H9 (cell line): ENCODE measurements around the gene HERC3. TPM values are rescaled to one million over a fixed set of nuclear protein-coding genes. Genes with fewer than 3 reads are reported as not detected.

Experiments
- DNase-seq: peaks from one replicate; pipeline ENCODE4 v3.0.0-alpha.2; 2017
- H2AFZ ChIP-seq: one replicate; pipeline ENCODE4 v1.6.1; 2013; ENCODE audit warnings: mild to moderate bottlenecking, low read length, control low read depth, moderate library complexity
- H2AK5ac ChIP-seq: 2 replicates; pipeline ENCODE4 v1.6.1; 2013; ENCODE audit warnings: low read length, control low read depth, mixed read lengths; ENCODE audit not compliant: insufficient read length
- H2BK120ac ChIP-seq: one replicate; pipeline ENCODE4 v1.6.1; 2013; ENCODE audit warnings: low read depth, mild to moderate bottlenecking, low read length, control low read depth, inconsistent platforms; ENCODE audit not compliant: poor library complexity, severe bottlenecking
- H2BK12ac ChIP-seq: 2 replicates; pipeline ENCODE4 v1.6.1; 2013; ENCODE audit warnings: low read length, control low read depth, mixed read lengths, low read depth; ENCODE audit not compliant: insufficient read length
- H2BK15ac ChIP-seq: 2 replicates; pipeline ENCODE4 v1.6.1; 2013; ENCODE audit warnings: low read depth, low read length, control low read depth
- H2BK20ac ChIP-seq: one replicate; pipeline ENCODE4 v1.6.1; 2013; ENCODE audit warnings: low read depth, mild to moderate bottlenecking, low read length, control low read depth, inconsistent platforms; ENCODE audit not compliant: poor library complexity, severe bottlenecking
- H2BK5ac ChIP-seq: 2 replicates; pipeline ENCODE4 v1.6.1; 2013; ENCODE audit warnings: low read length, control low read depth, mixed read lengths; ENCODE audit not compliant: insufficient read length
- H3K14ac ChIP-seq: 2 replicates; pipeline ENCODE4 v1.6.1; 2013; ENCODE audit warnings: low read length, control low read depth; ENCODE audit not compliant: insufficient read depth
- H3K18ac ChIP-seq: 2 replicates; pipeline ENCODE4 v1.6.1; 2013; ENCODE audit warnings: low read depth, mild to moderate bottlenecking, mixed read lengths, low read length, control low read depth; ENCODE audit not compliant: insufficient read length
- H3K23ac ChIP-seq: 2 replicates; pipeline ENCODE4 v1.6.1; 2013; ENCODE audit warnings: low read length, control low read depth, mixed read lengths, low read depth; ENCODE audit not compliant: insufficient read length
- H3K23me2 ChIP-seq: 2 replicates; pipeline ENCODE4 v1.6.1; 2013; ENCODE audit warnings: low read depth, mild to moderate bottlenecking, mixed read lengths, low read length, control low read depth; ENCODE audit not compliant: insufficient read length, poor library complexity, severe bottlenecking
- H3K27ac ChIP-seq: 2 replicates; pipeline ENCODE4 v1.5.1; 2013; ENCODE audit warnings: low read length, control low read depth, mixed read lengths, low read depth; ENCODE audit not compliant: insufficient read length
- H3K27me3 ChIP-seq: 2 replicates; pipeline ENCODE4 v1.6.1; 2013; ENCODE audit warnings: low read length, control low read depth, inconsistent platforms; ENCODE audit not compliant: insufficient read depth
- H3K4ac ChIP-seq: 2 replicates; pipeline ENCODE4 v1.6.1; 2013; ENCODE audit warnings: low read depth, mild to moderate bottlenecking, control low read depth, inconsistent platforms, low read length, moderate library complexity
- H3K4me1 ChIP-seq: 2 replicates; pipeline ENCODE4 v1.6.1; 2013; ENCODE audit warnings: low read length, control low read depth, inconsistent platforms; ENCODE audit not compliant: insufficient read depth
- H3K4me2 ChIP-seq: 2 replicates; pipeline ENCODE4 v1.6.1; 2013; ENCODE audit warnings: low read length, control low read depth, mixed read lengths; ENCODE audit not compliant: insufficient read length, insufficient read depth
- H3K56ac ChIP-seq: 2 replicates; pipeline ENCODE4 v1.6.1; 2013; ENCODE audit warnings: low read depth, mild to moderate bottlenecking, mixed read lengths, low read length, control low read depth; ENCODE audit not compliant: insufficient read length
- H3K79me1 ChIP-seq: 2 replicates; pipeline ENCODE4 v1.6.1; 2013; ENCODE audit warnings: low read depth, mild to moderate bottlenecking, moderate library complexity, low read length, control low read depth, inconsistent platforms; ENCODE audit not compliant: insufficient read depth, poor library complexity, severe bottlenecking
- H3K79me2 ChIP-seq: 2 replicates; pipeline ENCODE4 v1.6.1; 2013; ENCODE audit warnings: low read length, control low read depth, inconsistent platforms; ENCODE audit not compliant: insufficient read depth
- H3K9ac ChIP-seq: 2 replicates; pipeline ENCODE4 v1.6.1; 2013; ENCODE audit warnings: low read length, control low read depth, mixed read lengths; ENCODE audit not compliant: insufficient read length; ENCODE audit errors: extremely low read depth
- H3K9me3 ChIP-seq: one replicate; pipeline ENCODE4 v1.6.1; 2013; ENCODE audit warnings: low read depth, low read length, inconsistent platforms; ENCODE audit not compliant: control insufficient read depth
- H3T11ph ChIP-seq: one replicate; pipeline ENCODE4 v1.6.1; 2013; ENCODE audit warnings: mild to moderate bottlenecking, low read length, control low read depth, inconsistent platforms
- H4K20me1 ChIP-seq: one replicate; pipeline ENCODE4 v1.6.1; 2013; ENCODE audit not compliant: control insufficient read depth, insufficient read length, insufficient read depth
- H4K5ac ChIP-seq: 2 replicates; pipeline ENCODE4 v1.6.1; 2013; ENCODE audit warnings: low read depth, mild to moderate bottlenecking, mixed read lengths, low read length, control low read depth; ENCODE audit not compliant: insufficient read length
- H4K8ac ChIP-seq: replicated peaks from 2 replicates; pipeline ENCODE4 v1.6.1; 2013; ENCODE audit warnings: low read length, control low read depth, mixed read lengths, low read depth; ENCODE audit not compliant: insufficient read length
- H4K91ac ChIP-seq: 2 replicates; pipeline ENCODE4 v1.6.1; 2013; ENCODE audit warnings: low read depth, mild to moderate bottlenecking, moderate library complexity, mixed read lengths, low read length, control low read depth; ENCODE audit not compliant: insufficient read length
- H3K27ac Mint-ChIP-seq, 3 experiments: 2 replicates in 2 of 3; 3 replicates in 1 of 3; pipeline ENCODE4 v1.8.0; 2020 to 2021; ENCODE audit warnings: mixed read lengths in 3 of 3, mild to moderate bottlenecking in 1 of 3, moderate library complexity in 1 of 3
- H3K27me3 Mint-ChIP-seq: 2 replicates; pipeline ENCODE4 v1.8.0; 2021; ENCODE audit warnings: low read depth, mild to moderate bottlenecking, moderate library complexity, mixed read lengths
- H3K36me3 Mint-ChIP-seq, 3 experiments: 2 replicates in 2 of 3; 3 replicates in 1 of 3; pipeline ENCODE4 v1.8.0; 2020 to 2021; ENCODE audit warnings: low read depth in 3 of 3, mixed read lengths in 3 of 3; ENCODE audit not compliant: insufficient read depth in 1 of 3
- H3K4me1 Mint-ChIP-seq, 2 experiments: 2 replicates each; pipeline ENCODE4 v1.8.0; 2020; ENCODE audit warnings: mixed read lengths in 2 of 2
- H3K4me3 Mint-ChIP-seq, 2 experiments: 2 replicates in 1 of 2; 3 replicates in 1 of 2; pipeline ENCODE4 v1.8.0; 2020 to 2021; ENCODE audit warnings: mild to moderate bottlenecking in 2 of 2, mixed read lengths in 2 of 2, moderate library complexity in 1 of 2
- H3K9me3 Mint-ChIP-seq, 2 experiments: 2 replicates in 1 of 2; 3 replicates in 1 of 2; pipeline ENCODE4 v1.8.0; 2020; ENCODE audit warnings: mild to moderate bottlenecking in 2 of 2, mixed read lengths in 2 of 2, moderate library complexity in 1 of 2
- CTCF ChIP-seq: fragments of 200-600 bp; sonication (generic); conservative IDR thresholded peaks from 3 replicates; pipeline ENCODE4 v1.8.0; 2021; ENCODE audit warnings: antibody characterized with exemption, mild to moderate bottlenecking
- total RNA-seq: library from RNA; stranded (reverse); gene quantifications from 2 replicates; pipeline ENCODE4 v1.2.1, GENCODE V29; 2021

Gene HERC3
- total RNA-seq, 1 experiment from 2014 or later = 2.9 TPM

- Mint-ChIP-seq H3K27me3 (no peaks in the 10 kb centered on the region), H3K4me3 (no peak overlapping the region), H3K27ac (no peak overlapping the region), H3K4me1 (0 out of 4 replicates have a peak, but pooled peaks cover 0 to 2% of the 10 kb centered on the region in 2 experiments), H3K9me3 (no peaks in the 10 kb centered on the region), H3K36me3 (peaks cover 0 to under 1% (median 0%) of the 10 kb centered on the region in 3 experiments; a peak in 1 of 7 replicates)
- DNase-seq = no peak
- H3K4me1 ChIP-seq = no peaks in the 10 kb centered on the region
- no peak overlapping the region for H2BK15ac ChIP-seq
- no peak overlapping the region for H3K14ac ChIP-seq
- no peak overlapping the region for H2BK20ac ChIP-seq
- no peak overlapping the region for H2AFZ ChIP-seq
- H3K56ac ChIP-seq = no peak overlapping the region
- H2BK12ac ChIP-seq = no peak overlapping the region
- no peak overlapping the region for H4K5ac ChIP-seq
- no peak overlapping the region for H2BK5ac ChIP-seq
- H3K9ac ChIP-seq = no peak overlapping the region
- no peaks in the 10 kb centered on the region for H3K23me2 ChIP-seq
- no peak overlapping the region for H3K4ac ChIP-seq
- H4K8ac ChIP-seq = no peak overlapping the region
- no peak overlapping the region for H2AK5ac ChIP-seq
- no peaks in the 10 kb centered on the region for H3K27me3 ChIP-seq
- H3K9me3 ChIP-seq = no peaks in the 10 kb centered on the region
- H2BK120ac ChIP-seq = no peak overlapping the region
- TF ChIP-seq CTCF = no peak
- H3T11ph ChIP-seq = no peak overlapping the region
- no peak overlapping the region for H3K27ac ChIP-seq
- H4K91ac ChIP-seq = no peak overlapping the region
- no peak overlapping the region for H3K4me2 ChIP-seq
- H4K20me1 ChIP-seq = no peaks in the 10 kb centered on the region
- H3K18ac ChIP-seq = no peak overlapping the region
- no peak overlapping the region for H3K23ac ChIP-seq
- H3K79me2 ChIP-seq = no peaks in the 10 kb centered on the region
- H3K79me1 ChIP-seq = no peaks in the 10 kb centered on the region
These were observed 37.5 kb downstream of the HERC3 start for GRCh38 chr4:88629826-88630225.
